ENCODE measurements around the gene CATSPERE.
"Not testable (repeated sequence)": the region's sequence is repeated elsewhere in the genome, so short reads cannot be mapped to it uniquely, and the experiment has no call there.

CATSPERE gene

GRCh38 chr1:244639561-244639960, 178.5 kb downstream of the CATSPERE start:
- DNase-seq: no peak

- DNase-seq: no peak
Measured at GRCh38 chr1:244640917-244641316, 179.8 kb downstream of the CATSPERE start.

GRCh38 chr1:244642526-244642925, 181.5 kb downstream of the CATSPERE start:
- DNase-seq: no peak

- DNase-seq: no peak
Measured at GRCh38 chr1:244642988-244643387, 181.9 kb downstream of the CATSPERE start.

- no peak for DNase-seq
Measured at GRCh38 chr1:244645414-244645813, 184.3 kb downstream of the CATSPERE start.

- DNase-seq: no peak
Measured at GRCh38 chr1:244645890-244646289, 184.8 kb downstream of the CATSPERE start.

GRCh38 chr1:244647819-244648218, 186.7 kb downstream of the CATSPERE start:
- no peak for DNase-seq

- peak; percentile 3 for DNase-seq
Measured at GRCh38 chr1:244651956-244652622, 191.0 kb downstream of the CATSPERE start.

- DNase-seq: peak; percentile 98
Measured at GRCh38 chr1:244652623-244653438, 191.8 kb downstream of the CATSPERE start, which contains the start of gene DESI2. Gene DESI2 (plus strand): TSS chr1:244653126. CDS start chr1:244653314, 188 bp downstream.

GRCh38 chr1:244653439-244654107, 192.5 kb downstream of the CATSPERE start:
- no peak for DNase-seq

- DNase-seq: no peak
Measured at GRCh38 chr1:244654108-244655038, 193.3 kb downstream of the CATSPERE start.

GRCh38 chr1:244655186-244655585, 194.1 kb downstream of the CATSPERE start:
- DNase-seq: no peak

- DNase-seq: no peak
Measured at GRCh38 chr1:244657421-244657820, 196.3 kb downstream of the CATSPERE start.

GRCh38 chr1:244659694-244660093, 198.6 kb downstream of the CATSPERE start:
- no peak for DNase-seq

- DNase-seq: no peak
Measured at GRCh38 chr1:244660595-244660994, 199.5 kb downstream of the CATSPERE start.

GRCh38 chr1:244661569-244662312, 200.7 kb downstream of the CATSPERE start:
- not testable (repeated sequence) for DNase-seq

GRCh38 chr1:244662599-244662998, 201.5 kb downstream of the CATSPERE start:
- DNase-seq: no peak

GRCh38 chr1:244664353-244664752, 203.3 kb downstream of the CATSPERE start:
- DNase-seq: no peak

- no peak for DNase-seq
Measured at GRCh38 chr1:244665771-244666217, 204.7 kb downstream of the CATSPERE start.

- not testable (repeated sequence) for DNase-seq
Measured at GRCh38 chr1:244666672-244667418, 205.8 kb downstream of the CATSPERE start.

- DNase-seq: no peak
Measured at GRCh38 chr1:244667797-244668196, 206.7 kb downstream of the CATSPERE start.

Measured in stimulated activated CD4-positive, alpha-beta T cell treated with anti-CD3 and anti-CD28 coated beads, Interleukin-1b, Interleukin-23, amount 100 ng/mL, for 48 hours (primary cell).